GM13977 (cell line): ENCODE results near the gene CNTN1.

Source experiments
- DNase-seq: peaks from one replicate; pipeline ENCODE4 v3.0.0; 2012; ENCODE audit warnings: low spot score
- in situ Hi-C: fragments of 300-500 bp; cut with MboI; formaldehyde crosslinking; loops from one replicate; pipeline ENCODE4 v1.12.0; 2022; ENCODE audit warnings: low sequenced_read_pairs, low pct_unique_long_range_greater_than_20kb, mixed read lengths, inconsistent platforms; ENCODE audit not compliant: unreplicated experiment
- TF ChIP-seq, protein P1 (sequence below): IDR thresholded peaks from 2 replicates; pipeline ENCODE4 v1.5.1; 2012; ENCODE audit warnings: mild to moderate bottlenecking, control low read depth; ENCODE audit not compliant: insufficient read depth; ENCODE audit errors: extremely low read depth, missing control alignments

Gene CNTN1

DNA sequence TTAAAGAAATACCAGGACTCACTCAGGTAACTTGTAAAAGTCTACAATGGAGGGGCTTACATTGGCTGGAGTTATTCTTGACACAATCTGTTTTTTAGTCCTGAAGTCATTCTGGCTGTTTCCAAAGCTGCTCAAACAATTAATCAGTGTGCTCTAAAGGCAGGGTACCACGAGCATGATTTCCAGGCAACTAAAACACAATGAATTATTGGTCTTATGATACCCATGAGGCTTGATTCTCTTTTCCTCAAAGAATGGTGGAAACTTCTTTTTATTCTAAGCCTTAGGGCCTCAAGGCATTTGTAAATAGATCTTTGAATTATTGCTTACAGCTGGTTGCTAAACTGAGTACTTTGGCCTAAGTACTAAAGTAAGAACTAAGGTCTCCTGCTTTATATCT lies 296.1 kb downstream of the CNTN1 start:
- DNase-seq: no peak
- TF ChIP-seq, protein P1, sequence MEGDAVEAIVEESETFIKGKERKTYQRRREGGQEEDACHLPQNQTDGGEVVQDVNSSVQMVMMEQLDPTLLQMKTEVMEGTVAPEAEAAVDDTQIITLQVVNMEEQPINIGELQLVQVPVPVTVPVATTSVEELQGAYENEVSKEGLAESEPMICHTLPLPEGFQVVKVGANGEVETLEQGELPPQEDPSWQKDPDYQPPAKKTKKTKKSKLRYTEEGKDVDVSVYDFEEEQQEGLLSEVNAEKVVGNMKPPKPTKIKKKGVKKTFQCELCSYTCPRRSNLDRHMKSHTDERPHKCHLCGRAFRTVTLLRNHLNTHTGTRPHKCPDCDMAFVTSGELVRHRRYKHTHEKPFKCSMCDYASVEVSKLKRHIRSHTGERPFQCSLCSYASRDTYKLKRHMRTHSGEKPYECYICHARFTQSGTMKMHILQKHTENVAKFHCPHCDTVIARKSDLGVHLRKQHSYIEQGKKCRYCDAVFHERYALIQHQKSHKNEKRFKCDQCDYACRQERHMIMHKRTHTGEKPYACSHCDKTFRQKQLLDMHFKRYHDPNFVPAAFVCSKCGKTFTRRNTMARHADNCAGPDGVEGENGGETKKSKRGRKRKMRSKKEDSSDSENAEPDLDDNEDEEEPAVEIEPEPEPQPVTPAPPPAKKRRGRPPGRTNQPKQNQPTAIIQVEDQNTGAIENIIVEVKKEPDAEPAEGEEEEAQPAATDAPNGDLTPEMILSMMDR: no peak
- in situ Hi-C loops: no loop called here

DNA sequence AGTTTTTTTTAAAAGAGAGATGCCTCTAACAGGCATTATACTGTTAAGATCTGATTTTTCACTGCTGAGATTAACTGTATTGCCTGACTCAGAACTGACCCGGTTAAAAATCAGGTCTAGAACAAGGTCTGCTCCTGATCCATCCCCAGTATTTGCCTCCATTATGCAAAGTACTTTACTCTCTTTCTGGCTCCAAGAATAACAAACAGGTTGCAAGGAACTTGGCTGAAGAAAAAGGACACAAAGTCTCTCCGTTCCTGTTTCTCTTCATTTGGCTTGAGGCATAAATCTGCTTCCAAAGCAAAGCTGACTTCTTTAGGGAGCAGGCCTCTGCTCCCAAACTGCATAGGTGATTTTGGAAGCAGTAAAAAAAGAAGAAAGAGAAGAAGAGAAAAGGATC lies 296.6 kb downstream of the CNTN1 start:
- DNase-seq: no peak
- TF ChIP-seq, protein P1: no peak
- in situ Hi-C loops: no loop called here

DNA sequence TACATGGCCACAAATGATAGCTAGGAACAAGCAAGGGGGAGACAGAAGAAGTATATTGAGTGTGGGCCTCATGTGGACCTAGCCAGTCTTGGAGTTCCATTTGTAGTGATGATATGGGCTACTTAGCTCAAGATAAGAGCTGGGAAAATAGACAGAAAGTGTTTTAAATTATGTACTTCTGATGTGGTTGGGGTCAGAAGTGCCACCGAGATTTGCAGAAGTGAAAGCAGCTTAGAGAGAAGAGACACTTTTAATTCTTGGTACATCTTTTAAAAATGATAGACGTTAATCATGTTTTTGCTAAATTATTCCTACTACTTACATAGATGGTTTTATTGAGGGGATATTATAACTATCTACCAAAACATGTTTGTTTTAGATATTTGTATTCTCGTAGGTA lies 297.5 kb downstream of the CNTN1 start:
- no peak for DNase-seq
- in situ Hi-C loops: no loop called here
- TF ChIP-seq, protein P1: no peak

DNA sequence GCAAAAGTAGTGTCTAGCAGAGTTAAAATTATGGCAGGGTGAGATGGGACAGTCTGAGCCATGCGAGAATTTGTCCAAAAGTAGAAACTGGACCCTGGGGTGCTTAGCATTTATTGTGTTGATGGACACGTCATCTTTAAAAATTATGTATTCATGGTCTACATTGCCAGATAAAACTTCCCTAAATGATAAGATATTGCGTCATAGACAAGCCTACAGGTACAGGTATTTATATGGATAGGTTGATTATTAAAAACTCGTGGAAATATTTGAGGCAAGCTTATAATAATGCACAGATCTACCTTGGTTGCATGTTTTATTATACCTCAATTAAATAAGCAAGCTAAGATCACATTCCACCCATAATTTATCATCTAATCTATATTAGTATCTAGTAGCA lies 299.9 kb downstream of the CNTN1 start:
- TF ChIP-seq, protein P1: no peak
- DNase-seq: no peak
- in situ Hi-C loops: no loop called here

DNA sequence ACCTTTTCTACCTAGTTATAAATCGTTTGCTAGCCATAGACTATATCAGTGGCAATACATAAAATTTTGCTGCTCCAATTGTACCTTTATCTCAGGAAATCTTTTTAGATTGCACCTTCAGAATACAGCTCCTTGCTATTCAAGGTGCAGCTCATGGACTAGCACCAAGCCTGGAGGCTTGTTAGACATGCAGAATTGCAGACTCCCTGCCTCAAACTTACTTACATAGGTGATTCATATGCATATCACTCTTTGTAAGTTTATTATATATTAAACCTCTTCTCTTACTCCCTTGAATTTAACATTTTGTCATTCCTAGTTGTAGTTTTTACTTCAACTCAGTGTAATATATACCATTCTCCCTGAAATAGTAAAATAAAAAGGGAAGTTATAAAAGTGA lies 300.4 kb downstream of the CNTN1 start:
- in situ Hi-C loops: no loop called here
- no peak for DNase-seq
- TF ChIP-seq, protein P1: no peak

DNA sequence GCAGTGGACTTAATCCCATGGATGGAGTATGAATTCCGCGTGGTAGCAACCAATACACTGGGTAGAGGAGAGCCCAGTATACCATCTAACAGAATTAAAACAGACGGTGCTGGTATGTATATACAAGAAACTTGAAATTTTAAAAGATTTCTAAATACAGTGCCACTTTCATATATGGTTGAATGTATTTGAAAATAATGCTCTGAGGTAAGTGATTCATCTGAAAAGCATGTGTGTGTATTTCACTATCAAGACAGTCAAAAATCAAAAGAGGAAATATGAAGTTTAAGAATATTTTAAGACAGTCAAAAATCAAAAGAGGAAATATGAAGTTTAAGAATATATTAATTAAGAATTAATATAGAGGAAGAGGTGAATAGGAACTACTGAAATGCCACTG lies 300.9 kb downstream of the CNTN1 start:
- DNase-seq: no peak
- TF ChIP-seq, protein P1: no peak
- in situ Hi-C loops: no loop called here

DNA sequence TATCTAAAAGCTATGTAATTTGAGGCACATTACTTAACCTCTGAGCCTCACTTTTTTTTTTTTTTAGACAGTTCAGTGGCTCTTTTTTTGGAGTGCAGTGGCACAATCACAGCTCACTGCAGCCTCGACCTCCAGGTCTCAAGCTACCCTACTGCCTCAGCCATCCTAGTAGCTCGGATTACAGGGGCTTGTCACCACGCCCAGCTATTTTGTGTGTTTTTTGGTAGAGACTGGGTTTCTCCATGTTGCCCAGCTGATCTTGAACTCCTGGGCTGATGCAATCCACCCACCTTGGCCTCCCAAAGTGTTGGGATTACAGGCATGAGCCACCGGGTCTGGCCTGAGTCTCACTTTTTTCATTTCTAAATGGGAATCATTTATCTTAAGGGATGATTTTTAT lies 303.9 kb downstream of the CNTN1 start:
- no peak for DNase-seq
- in situ Hi-C loops: no loop called here
- TF ChIP-seq, protein P1: no peak
